Upper lobe of left lung (tissue), 4 donors: Measurements from ENCODE around the gene ANKRD11.
"Not testable (repeated sequence)": the region's sequence is repeated elsewhere in the genome, so short reads cannot be mapped to it uniquely, and the experiment has no call there.

Source experiments
- CTCF ChIP-seq, 6 experiments: fragments of 450-650 bp in 4 of 6; fragments of 200-600 bp in 2 of 6; sonication (generic) in 2 of 6; IDR thresholded peaks; one replicate each; pipeline ENCODE4 v1.5.1; 2016 to 2019; ENCODE audit warnings: antibody characterized with exemption in 6 of 6
- EP300 ChIP-seq, 4 donors: sonication (generic); formaldehyde crosslinking; IDR thresholded peaks; one replicate each; pipeline ENCODE4 v1.5.1; 2017; ENCODE audit warnings: antibody characterized with exemption in 4 of 4, control low read depth in 2 of 4
- POLR2A ChIP-seq, 4 donors: fragments of 450-650 bp; IDR thresholded peaks; one replicate each; pipeline ENCODE4 v1.5.1; 2016 to 2017; ENCODE audit warnings: antibody characterized with exemption in 4 of 4, mild to moderate bottlenecking in 2 of 4
- POLR2AphosphoS5 ChIP-seq, 2 donors: sonication (generic); formaldehyde crosslinking; IDR thresholded peaks; one replicate each; pipeline ENCODE4 v1.5.1; 2017; ENCODE audit warnings: antibody characterized with exemption in 2 of 2

- not testable (repeated sequence) for TF ChIP-seq CTCF, EP300, POLR2AphosphoS5, POLR2A (IDR thresholded peaks at IDR 0.05)
These were observed 27.7 kb downstream of the ANKRD11 start for GRCh38 chr16:89462639-89463038.
